IPS-NIHi7 (cell line): ENCODE measurements around the gene TMCO5A.

Experiments used
- DNase-seq: peaks from one replicate; pipeline ENCODE4 v3.0.0; 2012; ENCODE audit warnings: mixed read lengths; ENCODE audit errors: extremely low spot score

Gene TMCO5A

DNA sequence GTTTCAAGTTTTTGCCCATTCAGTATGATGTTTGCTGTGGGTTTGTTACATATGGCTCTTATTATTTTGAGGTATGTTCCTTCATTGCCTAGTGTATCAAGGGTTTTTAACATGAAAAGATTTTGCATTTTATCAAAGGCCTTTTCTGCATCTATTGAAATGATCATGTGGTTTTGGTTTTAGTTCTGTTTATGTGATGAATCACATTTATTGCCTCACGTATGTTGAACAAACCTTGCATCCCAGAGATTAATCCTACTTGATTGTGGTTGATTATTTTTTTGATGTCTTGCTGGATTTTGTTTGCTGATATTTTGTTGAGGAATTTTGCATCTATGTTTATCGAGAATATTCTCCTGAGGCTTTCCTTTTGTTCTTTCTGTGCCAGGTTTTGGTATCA, 39.4 kb downstream of the TMCO5A start:
- no peak for DNase-seq

DNA sequence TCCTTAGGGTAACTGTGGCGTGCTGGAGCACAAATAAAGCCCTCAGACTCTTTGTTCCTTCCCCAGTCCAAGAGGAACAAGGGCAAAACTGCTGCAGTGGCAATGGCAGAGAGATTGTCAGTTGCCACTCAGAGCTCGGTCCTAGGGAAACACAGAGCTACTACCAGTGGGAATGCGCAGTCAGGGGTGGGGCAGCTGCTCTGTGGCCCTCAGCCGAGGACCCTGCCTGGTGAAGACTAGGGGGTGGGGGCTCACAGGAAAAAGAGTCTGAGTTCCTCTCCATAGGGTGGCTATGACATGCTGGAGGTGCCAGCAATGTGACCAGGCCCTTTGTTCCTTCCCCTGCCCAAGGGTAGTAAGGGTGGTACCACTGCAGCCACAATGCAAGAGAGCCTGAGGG, 43.8 kb downstream of the TMCO5A start:
- no peak for DNase-seq

DNA sequence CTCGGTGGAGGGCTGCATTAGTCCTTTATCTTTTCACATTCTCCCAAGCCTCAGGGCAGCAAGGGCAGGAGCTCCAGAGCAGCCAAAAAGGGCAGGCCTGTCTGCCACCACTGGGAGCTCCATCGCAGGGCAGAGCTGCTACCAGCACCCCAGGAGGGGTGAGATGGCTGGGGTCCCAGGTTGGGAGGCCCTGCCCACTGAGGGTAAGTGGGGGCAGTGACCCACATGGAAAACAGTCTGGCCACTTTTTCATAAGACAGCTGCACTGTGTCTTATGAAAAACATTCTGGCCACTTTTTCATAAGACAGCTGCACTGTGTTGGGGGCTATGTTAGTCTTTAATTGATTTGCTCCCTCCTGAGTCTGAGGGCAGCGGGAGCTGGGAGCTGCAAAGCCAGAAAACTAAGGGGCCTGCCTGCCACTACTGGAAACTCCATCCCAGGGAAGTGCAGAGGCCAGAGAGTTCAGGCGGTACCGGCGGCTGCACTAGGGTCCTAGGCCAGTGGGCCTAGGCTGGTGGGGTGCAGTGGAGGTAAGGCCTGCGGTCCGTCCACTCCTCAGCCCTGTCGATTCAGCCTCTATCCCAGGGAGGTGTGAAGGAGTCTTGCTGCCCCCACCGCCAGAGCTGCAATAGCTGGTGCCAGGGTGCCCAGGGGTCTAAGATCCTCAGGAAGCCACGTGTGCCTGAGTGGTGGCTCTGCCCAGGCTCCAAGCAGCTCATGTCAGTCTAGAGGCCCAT, 45.4 kb downstream of the TMCO5A start:
- no peak for DNase-seq

DNA sequence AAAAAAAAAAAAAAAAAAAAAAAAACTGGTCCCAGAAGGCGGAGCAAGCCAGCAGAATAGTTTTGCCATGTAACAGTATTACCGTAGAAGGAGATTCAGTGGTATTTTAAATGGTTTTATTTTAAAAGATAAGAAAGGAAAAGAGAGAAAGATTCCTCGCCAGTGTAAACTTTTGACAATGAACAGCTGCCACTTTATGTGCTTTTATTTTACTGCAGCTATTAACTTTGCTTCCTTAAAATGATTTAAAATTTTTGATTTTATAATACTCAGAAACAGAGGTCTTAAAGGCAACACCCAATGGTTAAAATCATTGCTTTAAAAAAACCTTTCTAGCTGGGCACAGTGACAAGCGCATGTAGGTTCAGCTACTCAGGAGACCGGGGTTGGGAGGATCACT, 46.8 kb downstream of the TMCO5A start:
- no peak for DNase-seq

DNA sequence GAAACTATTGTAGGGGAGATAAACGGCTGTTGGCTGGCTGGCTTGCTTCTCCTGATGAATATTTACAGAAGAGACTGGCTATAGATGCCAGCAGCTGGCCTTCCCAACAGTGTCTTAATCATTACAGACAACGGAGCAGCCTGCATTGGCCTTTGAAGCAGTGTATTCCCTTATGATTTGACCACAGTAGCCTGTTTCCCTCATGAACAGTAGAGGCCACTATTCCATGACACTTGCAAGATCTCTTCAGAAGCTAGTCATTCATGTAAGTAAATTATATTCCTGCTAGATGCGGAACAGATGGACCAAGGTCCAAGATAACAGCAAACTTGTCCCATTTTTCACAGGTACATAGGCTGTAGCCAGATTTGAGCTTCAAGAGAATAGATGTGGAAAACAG, 47.3 kb downstream of the TMCO5A start:
- DNase-seq: no peak

DNA sequence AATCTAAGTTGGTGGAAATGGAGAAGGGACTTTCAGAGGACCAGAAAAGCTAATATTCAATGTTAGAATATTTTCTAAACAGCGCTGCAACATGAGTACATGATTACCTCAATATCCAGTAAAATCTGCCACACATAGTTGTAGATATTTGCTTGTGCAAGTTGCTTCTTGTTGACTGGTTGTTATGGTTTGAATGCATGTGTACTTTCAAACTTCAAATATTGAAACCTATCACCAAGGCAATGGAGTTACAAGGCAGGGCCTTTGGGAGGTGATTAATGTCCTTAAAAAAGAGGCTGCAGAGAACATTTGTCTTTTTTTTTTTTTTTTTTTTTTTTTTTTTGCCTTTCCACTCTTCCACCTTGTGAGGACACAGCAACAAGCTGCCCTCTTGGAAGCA, 49.9 kb downstream of the TMCO5A start:
- DNase-seq: no peak

DNA sequence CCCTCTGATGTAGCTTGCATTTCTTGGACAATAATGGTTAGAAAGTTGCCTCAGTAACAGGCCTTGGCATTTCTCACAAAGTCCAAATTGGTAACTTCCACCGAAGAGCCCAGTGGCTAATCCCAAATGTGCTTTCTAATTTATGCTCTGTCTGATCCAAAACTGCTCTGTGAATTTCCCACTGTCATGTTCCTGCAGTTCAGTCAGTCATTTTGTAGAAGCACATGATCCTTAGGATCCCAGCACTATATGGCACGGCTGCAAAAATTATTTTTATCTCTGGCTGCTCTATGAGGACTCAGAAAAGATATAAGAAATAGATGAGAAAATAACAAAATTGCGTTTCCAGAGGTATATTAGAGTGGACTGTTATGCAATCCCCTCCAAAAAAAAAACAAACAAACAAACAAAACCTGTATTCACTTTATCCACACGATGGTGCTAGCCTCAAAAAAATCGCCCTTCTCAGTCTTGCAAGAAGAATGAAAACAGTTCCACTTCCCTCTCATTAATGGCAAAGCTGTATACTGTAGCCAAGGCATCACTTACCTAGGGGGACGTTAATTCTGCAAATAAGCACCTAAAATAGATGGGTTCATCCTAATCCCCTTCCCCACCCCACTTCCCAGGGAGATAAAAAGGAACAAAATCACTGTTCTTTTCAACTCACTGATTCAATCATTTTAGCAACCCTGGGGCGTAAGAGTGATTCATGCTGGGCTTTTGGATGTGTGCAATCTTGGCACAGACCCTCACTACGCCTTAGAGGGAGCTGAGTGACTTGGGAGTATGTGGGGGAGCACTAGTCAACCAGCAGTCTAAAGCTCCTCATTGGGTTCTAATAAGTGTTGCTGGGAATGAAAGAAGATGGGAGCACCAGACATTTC, 61.3 kb downstream of the TMCO5A start:
- peak; percentile 48 for DNase-seq
